Stimulated activated CD4-positive, alpha-beta T cell treated with anti-CD3 and anti-CD28 coated beads, Interleukin-4, amount 100 ng/mL, for 24 hours (primary cell): ENCODE data around the gene SPRY2.
"Not testable (repeated sequence)": the region's sequence is repeated elsewhere in the genome, so short reads cannot be mapped to it uniquely, and the experiment has no call there.

Experiments used
- DNase-seq: peaks from one replicate; pipeline ENCODE4 v3.0.0-alpha.2; 2020

The SPRY2 gene

GRCh38 chr13:80348314-80348713 is 7.4 kb upstream of the SPRY2 start:
- DNase-seq: no peak

GRCh38 chr13:80345771-80346510 is 5.0 kb upstream of the SPRY2 start:
- no peak for DNase-seq

DNA sequence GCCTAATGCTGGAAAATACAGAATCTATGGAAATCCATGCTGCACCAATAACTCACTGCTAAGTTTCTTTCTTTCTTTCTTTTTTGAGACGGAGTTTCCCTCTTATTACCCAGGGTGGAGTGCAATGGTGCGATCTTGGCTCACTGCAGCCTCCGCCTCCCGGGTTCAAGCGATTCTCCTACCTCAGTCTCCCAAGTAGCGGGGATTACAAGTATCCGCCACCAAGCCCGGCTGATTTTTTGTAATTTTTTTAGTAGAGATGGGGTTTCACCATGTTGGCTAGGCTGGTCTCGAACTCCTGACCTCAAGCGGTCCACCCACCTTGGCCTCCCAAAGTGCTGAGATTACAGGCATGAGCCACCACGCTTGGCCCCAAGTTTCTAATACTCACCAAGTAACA is 3.1 kb upstream of the SPRY2 start:
- DNase-seq: not testable (repeated sequence)

DNA sequence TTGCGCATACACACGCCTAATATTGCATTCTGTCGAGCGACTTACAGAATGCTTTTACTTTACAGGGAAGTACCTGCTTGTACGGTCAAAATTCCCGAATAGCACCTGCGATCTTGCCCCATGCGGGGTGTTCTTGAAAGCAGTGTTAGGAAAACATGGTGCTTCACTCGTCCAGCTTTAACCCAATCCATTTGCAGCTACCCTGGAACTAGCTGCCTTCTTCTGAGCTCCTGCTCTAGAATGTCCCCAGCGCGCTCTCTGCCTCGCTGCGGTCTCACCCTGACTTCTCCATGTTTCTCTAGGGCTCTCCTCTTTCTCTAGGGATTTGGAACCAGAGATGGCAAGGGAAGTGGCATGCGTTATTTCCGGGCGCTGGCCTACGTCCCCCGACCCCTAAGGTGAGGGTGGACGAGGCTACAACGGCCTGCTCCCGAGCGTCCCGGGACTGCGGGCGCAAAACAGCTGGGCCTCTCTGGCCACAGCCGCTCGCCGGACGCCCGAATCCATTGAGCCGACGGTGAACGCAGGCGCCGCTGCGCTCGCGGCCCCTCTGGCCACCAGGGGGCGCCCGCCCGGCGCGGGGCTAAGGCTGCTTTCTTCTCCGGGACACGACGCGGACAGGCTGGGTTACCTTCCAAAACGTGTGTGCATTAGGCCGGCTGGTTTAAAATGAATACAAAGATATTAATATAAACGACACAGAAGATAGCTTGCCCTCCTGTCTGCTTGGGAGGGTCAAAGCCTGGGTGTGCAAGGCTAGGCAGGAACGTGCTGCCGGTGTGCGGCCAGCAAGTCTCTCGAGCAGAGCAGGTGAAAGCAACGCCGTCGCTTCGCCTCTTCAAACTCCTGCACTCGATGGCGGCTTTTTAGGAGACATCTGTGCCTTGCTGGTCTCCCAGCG is 1.8 kb upstream of the SPRY2 start:
- peak; percentile 60 for DNase-seq

DNA sequence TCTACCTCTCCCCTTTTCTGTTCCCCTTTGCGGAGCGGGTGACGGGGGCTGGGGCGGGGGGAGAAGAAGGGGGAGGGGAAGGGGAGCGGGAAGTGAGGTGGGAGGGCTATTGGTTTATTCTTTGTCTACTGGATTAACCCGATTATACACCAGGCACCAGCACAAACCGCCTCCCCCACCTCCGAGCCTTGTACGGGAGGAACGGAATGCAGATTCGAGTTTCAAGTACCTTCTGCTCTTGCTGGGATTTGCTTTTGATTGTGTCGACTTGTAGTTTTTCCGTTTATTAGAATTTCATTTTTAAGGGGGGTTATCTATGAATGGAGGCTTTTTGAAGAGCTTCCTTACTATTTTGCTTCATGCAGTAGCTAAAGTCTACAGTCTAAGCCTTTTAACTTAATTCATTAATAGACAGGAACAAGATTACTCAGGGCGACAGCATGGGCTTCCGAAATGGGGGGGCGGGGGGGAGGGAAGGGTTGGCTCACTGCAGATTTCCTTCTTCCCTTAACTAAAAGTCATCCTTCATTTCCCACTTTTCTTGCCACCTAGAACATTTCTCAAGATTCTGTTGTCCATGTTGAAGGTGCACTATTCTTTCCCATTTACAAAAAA is 937 bp upstream of the SPRY2 start:
- DNase-seq: no peak

GRCh38 chr13:80340651-80341100 is 250 bp downstream of the SPRY2 start:
- DNase-seq: no peak

GRCh38 chr13:80339912-80340650 is 845 bp downstream of the SPRY2 start:
- DNase-seq: no peak

GRCh38 chr13:80339563-80339911 is 1.4 kb downstream of the SPRY2 start:
- no peak for DNase-seq

- DNase-seq: no peak
Observed at GRCh38 chr13:80338781-80339562, 2.0 kb downstream of the SPRY2 start.

GRCh38 chr13:80337288-80338081 is 3.4 kb downstream of the SPRY2 start:
- no peak for DNase-seq

DNA sequence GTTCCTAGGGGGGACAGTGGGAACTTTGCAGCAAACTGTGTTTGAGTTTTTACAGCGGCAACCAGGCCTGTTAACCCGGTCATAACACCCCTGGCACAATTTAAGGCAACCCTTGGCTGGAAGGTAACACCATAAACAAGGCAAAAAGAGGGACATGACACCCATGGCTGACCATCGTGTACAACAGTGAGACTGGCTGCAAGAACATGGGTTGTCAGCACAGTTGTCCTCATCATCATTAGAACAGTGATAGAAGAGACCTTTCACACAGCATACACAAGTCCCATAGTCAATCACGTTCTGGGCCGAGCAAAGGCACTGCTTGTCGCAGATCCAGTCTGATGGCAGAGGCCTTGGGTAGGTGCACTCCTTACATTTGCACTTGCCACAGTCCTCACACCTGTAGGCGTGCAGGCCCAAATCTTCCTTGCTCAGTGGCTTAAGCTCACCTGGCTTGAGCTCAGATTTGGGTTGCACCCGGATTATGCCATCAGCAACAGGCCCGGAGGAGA is 4.1 kb downstream of the SPRY2 start:
- no peak for DNase-seq

GRCh38 chr13:80336370-80336769 is 4.6 kb downstream of the SPRY2 start:
- no peak for DNase-seq

DNA sequence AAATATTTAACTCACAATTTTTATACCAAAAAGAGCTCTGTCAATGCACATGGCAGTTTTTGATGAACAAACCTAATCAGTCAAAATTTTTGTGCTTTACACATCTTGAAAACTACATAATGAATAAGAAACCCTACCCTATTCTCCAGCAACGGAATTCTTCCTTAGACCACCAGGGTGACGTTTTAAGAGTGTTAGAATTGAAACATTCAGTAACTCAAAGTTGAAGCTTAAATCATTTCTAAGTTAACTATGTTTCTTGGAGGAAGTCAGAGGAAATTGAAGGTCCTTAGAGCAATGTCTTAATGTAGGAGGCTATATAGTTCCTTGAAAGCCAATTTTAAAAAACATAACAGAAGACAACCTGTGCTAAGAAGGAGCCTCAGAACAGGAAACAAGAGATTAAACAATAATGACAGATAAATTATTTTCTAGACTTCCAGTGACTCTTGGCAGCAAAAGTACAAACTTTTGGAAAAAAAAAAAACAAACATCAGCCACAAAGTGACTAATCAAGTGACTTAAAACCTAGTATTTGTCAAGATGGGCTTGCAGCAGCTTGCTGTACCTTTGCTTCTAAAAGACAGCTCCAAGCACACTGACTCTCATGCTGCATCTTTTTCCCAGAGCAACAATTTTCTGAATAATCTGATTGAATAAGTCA is 6.2 kb downstream of the SPRY2 start:
- no peak for DNase-seq

- DNase-seq: no peak
Observed at GRCh38 chr13:80331984-80332383, 8.9 kb downstream of the SPRY2 start.

DNA sequence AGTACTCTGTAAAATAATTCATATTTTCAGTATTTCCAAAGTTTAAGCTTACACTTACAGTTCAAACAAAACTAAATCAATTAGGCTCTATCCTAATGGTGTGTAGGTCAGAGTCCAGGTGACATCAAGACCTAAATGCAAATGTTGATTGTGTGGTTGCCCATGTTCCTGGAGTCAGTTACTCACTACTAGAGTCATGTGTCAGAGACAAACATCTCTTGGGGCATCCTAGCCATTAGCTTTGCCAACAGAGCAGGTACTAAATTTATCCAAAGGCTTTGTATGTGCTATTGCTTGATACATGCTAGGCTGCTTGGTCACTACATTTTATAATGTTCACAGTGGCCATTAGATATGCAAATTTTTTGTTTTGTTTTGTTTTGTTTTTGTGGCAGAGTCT is 11.7 kb downstream of the SPRY2 start:
- DNase-seq: no peak

DNA sequence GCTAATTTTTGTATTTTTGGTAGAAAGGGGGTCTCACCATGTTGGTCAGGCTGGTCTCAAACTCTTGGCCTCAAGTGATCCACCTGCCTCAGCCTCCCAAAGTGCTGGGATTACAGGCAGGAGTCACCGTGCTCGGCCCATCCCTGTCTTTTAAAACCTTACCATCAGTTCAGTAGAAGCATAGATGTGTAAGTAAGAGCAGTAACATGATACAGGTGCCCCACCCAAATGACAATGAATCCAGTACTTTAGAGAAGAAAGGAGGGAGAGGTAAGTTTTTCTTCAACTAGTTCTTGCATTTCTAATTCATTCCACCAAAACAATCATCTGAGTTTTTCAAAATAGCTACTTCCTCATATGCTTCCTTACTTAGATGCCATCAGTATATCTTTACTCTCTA is 21.9 kb downstream of the SPRY2 start:
- no peak for DNase-seq

GRCh38 chr13:80314711-80315653 is 25.9 kb downstream of the SPRY2 start:
- DNase-seq: no peak

- DNase-seq: no peak
Observed at GRCh38 chr13:80313668-80314256, 27.2 kb downstream of the SPRY2 start.

- no peak for DNase-seq
Observed at GRCh38 chr13:80312967-80313366, 28.0 kb downstream of the SPRY2 start.
